VCaP (cell line): Measurements from ENCODE around the gene RNU1-2.
A peak's percentile ranks its signal among the peaks of the same experiment; 100 is the strongest.
"Not testable (repeated sequence)": the region's sequence is repeated elsewhere in the genome, so short reads cannot be mapped to it uniquely, and the experiment has no call there.

Experiments
- H3K27ac ChIP-seq: fragments of 450-650 bp; 2 replicates; pipeline ENCODE4 v1.5.1; 2017
- TF ChIP-seq, protein P1 (sequence below): fragments of 450-650 bp; conservative IDR thresholded peaks from 2 replicates; pipeline ENCODE4 v1.5.1; 2017; ENCODE audit warnings: mild to moderate bottlenecking, moderate library complexity

Gene RNU1-2

DNA sequence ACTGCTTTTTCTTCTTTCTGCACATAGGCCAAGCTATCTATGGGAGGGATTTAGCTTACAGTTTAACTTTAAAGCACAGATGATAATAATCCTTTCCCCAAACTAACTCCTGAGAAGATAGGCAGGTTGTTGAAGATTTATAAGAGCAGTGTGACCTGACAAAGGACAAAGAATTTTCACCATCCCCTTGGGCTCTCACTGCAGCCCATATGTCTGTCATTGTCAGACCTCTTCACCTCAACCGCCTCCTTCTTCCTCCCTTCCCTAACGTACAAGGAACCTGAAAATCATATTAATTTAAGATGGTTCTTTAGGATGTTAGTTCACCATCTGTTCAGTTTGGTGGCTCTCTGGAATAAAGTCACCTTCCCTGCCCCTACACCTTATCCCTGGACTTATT lies 5.0 kb downstream of the RNU1-2 start:
- TF ChIP-seq, protein P1, sequence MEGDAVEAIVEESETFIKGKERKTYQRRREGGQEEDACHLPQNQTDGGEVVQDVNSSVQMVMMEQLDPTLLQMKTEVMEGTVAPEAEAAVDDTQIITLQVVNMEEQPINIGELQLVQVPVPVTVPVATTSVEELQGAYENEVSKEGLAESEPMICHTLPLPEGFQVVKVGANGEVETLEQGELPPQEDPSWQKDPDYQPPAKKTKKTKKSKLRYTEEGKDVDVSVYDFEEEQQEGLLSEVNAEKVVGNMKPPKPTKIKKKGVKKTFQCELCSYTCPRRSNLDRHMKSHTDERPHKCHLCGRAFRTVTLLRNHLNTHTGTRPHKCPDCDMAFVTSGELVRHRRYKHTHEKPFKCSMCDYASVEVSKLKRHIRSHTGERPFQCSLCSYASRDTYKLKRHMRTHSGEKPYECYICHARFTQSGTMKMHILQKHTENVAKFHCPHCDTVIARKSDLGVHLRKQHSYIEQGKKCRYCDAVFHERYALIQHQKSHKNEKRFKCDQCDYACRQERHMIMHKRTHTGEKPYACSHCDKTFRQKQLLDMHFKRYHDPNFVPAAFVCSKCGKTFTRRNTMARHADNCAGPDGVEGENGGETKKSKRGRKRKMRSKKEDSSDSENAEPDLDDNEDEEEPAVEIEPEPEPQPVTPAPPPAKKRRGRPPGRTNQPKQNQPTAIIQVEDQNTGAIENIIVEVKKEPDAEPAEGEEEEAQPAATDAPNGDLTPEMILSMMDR = peak; percentile 40; the same call in 1 of the 2 replicates
- H3K27ac ChIP-seq = no peak overlapping the region

DNA sequence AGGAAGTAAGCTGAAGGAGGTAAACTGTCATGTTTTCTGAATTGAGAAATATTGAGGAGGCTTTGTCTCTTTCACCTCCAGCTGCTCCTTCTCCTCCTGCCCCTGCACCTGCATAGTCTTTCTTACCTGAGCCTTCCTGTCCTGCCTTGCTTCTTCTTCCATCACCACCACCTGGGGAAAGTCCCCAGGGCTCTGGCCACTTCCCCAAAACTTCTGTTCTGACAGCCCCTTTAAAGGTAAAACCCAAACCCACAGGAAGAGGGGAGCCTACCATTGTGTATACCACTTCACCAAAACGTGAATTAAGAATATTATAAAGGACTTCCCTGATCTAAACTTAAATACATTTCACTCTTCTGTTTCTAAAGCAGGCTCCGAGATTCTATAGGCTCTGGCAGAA lies 5.6 kb downstream of the RNU1-2 start:
- H3K27ac ChIP-seq = not testable (repeated sequence)

DNA sequence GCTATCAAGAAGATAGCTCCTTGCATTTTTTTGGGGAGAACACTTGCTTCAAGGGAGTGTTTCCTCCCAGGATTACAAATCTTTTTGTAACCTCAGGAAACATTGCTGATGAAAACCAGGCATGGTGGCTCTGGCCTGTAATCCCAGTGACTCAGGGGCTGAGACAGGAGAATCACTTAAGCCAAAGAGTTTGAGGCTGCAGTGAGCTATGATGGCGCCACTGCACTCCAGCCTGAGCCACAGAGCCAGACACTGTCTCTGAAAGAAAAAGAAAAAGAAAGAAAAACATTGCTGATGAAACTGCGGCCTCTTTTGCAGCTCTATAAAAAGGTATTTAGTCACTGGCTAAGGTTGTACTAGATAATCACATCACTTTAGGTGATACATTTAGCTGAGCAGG lies 7.3 kb downstream of the RNU1-2 start:
- H3K27ac ChIP-seq = peak overlapping the region; percentile 100
- TF ChIP-seq, protein P1 = no peak

DNA sequence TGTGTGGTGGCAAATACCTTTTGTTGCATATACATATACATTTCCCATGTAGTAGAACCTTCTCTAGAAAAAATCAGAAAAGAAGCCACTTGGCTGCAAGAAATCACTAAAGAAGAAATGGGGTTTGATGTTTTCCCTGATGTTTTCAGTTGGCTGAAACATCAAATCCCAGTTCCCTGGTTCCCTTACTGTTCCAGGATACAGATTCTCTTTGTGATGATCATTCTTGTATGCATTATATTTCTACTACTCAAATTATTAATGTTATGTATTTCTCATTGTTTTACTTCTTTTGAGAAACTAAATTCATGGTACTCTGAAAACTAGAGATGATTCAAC lies 7.6 kb downstream of the RNU1-2 start:
- TF ChIP-seq, protein P1 = no peak
- H3K27ac ChIP-seq = peak overlapping the region; percentile 100

DNA sequence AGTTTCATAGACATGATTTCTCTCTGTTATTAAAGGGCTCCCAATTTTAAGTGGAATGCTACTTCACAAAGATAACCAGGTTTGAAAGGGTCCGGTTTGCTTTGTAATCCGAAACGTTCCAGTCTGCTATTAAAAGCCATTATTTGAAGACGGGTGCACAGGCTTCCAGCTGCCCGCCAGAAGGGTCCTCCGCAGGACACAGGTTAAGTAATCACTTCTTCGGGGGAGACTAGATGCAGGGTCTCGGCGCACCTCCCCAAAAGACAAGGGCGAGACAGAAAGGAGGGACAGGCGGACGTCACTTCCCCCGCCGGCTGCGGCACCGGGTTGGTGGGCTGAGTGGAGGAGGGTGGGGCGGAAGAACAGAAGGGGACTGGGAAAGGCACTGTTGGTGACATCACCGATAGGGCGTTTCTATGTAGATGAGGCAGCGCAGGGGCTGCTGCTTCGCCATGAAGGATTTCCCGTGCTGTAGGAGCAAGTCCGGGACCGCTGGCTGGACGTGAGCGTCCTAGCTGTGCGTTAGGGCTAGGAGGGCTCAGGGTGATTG lies 8.9 kb downstream of the RNU1-2 start:
- peak overlapping the region; percentile 100 for H3K27ac ChIP-seq
- TF ChIP-seq, protein P1 = no peak

DNA sequence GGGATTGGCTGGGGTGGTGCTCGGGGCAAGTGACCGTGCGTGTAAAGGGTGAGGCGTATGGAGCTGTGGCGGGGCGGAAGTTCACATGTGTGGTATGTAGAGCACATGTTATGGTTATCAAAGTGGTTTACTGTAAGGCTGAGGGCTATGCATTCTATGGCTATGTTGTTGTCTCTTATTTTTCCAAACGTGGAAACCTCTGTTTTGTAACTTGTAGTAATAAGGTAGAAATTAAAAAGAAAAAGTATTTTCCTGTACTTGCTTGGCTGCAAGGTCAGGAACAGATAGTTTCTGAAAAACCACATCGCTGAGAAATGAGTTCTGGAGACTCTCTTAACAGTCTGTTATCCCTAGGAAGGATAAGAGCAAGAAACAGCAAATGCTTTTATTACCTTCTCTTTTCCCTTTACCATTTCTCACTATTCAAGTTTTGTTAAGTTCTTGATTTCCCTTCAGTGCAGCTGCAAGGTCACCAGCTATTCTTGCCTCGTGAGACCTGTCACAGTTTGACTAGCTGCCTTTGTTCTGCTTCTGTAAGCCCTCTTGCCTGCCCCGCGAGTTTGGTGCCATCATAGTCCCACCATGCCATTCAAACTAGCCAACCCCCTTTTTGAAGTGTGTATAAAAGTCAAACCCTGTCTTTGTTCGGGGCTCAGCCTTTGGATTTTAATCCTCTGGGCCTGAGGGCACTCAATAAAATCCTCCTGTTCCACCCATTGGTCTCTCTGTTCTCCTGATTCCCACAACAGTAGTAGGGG lies 9.5 kb downstream of the RNU1-2 start:
- TF ChIP-seq, protein P1 = no peak
- H3K27ac ChIP-seq = peak overlapping the region; percentile 100

DNA sequence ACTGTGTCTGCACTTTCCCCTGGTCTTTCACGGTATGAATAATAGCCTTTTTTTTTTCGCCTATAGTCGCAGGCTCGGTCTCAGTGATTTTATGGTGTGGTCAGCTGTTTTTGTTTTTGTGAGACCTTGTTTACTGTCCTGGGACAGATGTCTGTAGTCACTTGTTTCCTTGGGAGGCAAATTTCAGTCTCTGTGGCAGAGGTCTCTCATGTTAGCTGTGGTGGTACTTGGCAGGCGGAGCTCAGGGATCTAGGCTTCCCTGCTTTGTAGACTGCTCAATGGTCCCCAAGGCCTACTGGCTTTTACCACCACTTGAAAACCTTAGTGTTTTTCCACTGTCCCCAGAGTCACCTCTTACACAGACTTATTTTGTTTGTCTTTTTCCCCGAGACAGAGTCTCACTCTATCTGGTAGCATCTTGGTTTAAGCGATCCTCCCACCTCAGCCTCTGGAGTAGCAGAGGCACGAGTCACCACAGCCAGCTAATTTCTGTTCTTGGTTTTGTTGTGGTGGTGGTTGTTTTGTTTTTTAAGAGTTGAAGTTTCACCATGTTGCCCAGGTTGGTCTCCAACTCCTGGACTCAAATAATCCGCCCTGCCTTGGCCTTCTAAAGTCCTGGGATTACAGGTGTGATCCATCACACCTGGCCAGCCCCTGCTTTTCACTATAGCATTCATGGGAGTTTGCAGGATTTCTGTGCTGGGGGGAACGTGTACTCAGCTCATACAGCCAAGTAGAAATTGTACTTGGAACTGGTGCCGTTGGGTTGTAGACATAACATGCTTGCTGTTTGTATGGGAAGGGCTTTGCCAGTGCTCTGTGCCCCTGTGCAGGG lies 10.3 kb downstream of the RNU1-2 start:
- peak overlapping the region; percentile 100 for H3K27ac ChIP-seq

More for the DNA sequence above, 10.3 kb downstream of the RNU1-2 start:
- TF ChIP-seq, protein P1 = no peak
